ENCODE data around the gene MST1R.
"Not testable (repeated sequence)": the region's sequence is repeated elsewhere in the genome, so short reads cannot be mapped to it uniquely, and the experiment has no call there.

Gene MST1R

DNA sequence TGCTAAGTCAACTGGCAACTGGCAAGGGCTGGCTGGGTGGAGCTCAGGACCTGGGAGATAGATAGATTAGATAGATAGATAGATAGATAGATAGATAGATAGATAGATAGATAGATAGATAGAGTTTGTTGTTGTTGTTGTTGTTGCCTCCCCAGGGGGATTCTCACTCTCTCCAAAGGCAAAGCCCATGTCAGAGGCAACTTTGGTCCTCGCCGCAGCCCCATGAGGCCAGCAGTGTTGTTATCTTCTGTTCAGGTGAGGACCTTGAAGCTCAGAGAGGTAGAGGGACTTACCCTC, 7.4 kb upstream of the MST1R start:
- no peak for DNase-seq

DNA sequence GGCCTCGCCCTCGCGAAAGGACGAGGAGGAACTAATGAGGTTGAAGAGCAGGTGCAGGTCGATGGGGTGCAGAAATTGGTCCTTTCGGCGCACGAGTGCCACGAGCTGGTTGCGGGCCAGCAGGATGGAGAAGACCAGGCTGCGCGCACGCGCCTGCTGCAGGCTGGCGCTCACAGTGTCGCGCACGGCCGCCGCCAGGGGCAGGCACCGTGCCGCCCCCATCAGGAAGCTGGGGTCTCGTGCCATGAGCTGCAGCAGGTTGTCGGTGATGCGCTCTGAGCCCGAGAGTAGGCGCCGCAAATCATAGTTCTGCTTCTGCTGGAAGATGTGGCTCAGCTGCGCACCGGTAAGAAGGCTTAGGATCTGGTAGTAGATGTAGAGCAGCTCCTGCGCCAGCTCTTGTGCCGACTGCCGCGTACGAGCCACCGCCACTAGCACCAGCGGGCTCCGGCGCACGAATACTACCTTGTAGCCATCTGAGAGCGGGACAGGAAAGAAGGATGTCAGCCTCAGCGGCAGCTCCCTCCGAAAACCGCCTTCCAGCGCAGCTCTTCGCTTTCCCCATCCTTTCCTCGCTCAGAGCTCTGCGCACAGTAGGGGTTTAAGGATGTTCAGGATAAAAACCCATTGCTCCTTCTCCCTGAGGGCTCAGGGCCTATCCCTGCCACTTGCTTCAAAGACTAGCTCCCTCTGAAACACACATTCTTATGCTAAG, 6.9 kb upstream of the MST1R start:
- DNase-seq, result no peak

DNA sequence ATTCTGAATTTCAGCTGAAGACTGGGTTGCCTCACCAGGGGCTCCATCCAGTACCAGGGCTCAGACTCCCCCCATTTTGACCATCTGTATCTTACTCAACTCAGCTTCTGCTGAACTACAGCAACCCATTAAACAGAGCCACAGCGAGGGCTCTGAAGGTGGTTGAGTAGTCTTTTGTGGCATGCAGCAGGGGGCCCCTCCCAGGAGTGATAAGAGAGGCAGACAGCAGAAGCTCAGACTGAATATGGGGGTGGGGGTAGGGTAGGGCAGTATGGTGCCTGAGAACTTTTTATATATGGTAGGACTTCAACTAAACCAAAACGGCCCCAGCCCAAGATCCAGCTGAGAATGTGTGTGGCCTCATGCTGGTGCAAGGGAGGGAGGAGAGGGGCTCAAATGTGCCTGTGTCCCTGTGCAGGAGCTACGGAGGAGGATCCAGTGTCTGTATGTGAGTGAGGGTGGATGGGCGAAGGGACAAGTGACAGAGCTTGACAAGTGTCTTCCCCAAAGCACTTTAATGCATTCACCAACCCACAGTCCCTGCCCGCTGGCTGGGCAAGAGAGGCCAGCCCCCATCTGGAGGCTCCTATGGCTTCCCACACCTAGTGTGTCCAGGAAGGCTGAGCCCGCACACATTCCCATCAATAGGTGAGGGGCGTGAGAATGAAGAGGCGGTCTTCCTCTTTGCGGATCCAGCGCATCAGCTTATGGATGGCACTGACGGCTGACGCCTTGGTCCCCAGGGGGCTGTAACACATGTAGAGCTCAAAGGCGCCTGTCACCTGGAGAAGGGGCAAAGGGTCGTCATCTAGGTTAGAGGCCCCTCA, 4.9 kb upstream of the MST1R start:
- DNase-seq, result no peak

DNA sequence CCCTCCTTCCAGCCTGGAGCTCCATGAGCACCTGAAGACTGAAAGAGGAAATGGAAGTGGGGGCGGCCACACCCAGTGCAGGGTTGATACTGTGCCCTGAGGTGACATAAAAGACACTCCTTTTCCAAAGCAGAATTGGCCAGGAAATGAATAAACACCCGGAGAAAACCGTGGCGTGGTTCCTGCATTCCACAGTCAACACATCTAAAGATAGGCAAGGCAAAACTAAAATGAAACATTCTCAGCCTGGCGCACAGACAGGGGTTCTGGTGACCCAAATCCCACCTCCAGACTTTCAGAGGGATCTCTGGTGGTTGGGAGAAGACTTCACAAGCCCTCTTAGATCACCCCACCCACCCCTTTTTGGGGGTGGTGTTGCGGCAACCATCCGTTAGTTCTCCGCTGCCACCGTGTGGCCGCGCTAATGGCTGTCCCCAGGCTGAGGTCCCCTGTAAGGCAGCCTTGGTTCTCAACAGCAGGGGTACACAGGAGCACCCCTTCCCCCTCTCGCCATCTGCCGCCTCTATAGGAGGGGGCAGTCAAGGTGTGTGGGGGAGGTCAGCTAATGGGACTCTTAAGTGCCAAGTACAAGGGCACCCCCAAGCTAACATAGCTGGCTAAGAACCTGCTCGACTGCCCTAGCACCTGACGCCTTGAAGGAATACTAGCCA, 2.5 kb upstream of the MST1R start:
- no peak for DNase-seq

DNA sequence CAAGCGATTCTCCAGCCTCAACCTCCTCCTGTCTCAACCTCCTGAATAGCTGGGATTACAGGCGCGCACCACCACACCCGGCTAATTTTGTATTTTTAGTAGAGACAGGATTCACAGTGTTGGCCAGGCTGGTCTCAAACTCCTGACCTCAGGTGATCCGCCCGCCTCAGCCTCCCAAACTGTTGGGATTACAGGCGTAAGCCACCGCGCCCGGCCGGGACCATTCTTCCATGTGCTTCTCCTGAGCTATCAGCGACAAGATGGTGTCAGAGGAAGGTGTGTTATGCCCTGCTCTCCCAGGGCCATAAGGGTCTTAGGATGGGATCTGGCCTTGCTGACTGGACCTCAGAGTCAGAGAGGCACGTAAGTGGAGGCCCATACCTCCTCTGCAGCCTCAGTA, 775 bp upstream of the MST1R start:
- not testable (repeated sequence) for DNase-seq

DNA sequence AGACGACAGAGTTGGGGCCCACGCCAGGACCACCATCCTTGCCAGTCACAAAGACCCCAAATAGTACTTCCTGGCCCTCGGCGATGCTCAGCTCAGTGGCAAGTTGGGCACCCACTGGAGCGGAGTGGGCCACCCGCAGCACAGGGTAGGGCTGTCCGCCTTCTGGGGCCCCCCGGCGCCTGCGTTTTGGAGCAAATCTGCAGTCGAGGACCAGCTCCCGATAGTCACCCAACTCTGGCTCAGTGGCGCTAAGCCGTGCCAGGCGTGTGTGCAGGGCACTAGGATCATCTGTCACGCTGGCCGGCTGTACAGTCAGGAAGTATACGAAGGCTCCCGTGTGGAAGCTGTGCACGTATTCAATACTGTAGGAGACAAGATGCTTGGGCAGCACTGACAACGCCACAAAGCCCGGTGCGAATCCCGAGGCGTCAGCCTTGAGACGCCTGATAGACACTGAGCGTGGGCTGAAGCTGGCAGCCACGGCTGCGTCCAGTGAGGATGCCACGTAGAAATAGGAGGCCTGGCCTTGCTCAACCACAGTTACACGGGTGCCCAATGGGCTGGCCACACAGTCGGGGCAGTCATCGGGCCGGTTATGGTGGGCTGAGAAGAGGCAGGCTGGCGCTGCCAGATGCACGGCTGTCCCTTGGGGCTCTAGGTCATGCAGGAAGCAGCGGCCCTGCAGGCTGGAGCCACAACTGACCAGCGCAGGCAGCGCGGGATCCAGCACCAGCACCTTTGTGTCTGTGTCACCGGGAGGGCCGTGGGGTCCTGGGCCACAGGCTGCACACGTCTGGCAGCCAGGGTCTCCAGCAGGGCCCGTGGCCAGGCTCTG, 945 bp downstream of the MST1R start:
- no peak for DNase-seq

DNA sequence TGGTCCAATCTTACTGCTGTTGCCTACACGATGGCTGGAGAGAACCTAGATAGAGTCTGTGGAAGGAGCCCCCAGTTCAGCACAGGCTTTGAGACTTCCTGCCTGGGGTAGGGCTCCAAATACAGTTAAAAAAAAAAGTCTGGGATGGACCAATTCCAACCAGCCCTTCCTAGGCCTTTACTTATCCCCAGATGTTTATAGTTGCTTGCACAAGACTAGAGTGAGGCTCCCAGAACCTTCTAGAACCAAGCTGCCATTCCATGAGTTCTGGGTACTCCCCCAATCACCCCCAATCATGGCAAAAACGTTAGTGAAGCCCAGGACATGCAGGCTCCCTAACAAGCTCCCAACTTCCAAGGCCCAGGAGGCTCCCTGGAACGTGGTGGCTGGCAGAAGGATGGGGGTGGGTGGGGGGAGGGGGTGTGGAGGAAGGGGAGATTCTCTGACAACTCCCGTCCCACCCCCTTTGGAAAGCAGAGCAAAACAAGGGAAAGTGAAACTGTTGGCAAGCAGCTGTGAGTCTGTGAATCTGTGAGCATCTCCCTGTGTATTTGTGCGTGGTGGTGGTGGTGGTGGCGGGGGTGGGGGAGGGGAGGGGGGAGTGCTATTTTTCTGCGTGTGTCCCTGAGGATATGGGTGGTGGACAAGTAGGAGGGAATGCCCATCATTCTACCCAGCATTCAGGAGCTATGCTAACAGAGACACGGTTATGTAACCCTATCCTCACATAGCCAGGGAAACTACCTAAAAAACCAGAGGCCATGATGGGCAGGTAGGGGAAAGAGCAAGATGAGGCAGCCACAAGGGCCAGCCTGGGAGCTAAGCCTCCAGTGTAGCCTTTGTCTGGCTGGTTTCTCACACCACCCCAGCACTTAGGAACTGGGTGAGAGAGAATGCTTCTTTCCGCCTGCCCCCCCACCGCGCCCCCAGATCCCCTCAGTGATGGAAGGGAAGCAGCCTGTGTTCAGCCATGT, 2.0 kb downstream of the MST1R start:
- DNase-seq, result no peak

DNA sequence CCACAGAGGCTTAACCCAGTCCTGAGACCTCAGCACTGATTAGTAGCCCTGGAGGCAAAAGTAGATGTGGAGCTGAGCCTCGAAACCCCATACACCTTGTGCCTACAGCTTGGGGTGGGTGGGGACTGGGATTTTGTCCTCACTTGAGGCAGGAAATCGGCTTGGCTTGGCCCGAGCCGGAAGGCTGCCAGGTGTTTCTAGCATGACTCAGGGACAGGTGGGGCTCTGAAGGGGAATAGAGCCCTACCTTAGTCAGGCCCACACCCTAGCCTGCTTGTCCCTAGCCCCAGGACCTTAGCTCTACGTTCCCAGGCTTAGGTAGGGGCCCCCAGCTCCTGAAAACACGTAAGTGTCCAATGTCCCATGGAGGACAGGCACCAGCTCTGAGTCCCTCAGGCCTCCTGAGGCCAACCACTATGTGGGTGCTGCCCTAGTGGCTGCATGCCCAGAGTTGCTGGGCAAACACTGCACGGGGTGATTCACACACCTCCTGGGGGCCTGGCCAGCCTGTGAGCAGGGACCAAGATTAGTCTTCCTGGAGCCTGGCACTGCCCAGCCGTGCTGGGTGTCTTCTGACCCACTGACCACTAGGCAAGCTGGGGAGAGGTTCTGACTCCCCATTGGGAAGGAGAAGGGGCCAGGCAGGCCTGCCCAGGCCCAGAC, 3.1 kb downstream of the MST1R start:
- DNase-seq, result no peak

DNA sequence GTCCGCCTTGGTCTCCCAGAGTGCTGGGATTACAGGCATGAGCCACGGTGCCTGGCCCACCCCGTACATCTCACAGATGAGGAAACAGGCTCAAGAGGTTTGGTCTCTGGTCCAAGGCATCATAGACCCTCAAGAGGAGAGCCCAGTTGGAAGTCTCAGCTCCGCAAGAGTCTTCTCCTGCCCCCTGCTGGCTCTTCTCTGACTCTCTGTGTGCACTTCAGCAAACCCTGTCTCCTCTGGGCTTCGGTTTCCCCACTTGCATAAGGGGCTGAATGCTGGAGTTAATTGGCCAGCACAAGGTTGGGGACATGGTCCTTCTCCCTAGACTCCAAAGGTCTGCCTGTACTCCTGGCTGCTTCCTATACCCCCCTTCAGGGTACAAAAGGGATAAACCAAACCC, 3.9 kb downstream of the MST1R start:
- DNase-seq, result no peak

DNA sequence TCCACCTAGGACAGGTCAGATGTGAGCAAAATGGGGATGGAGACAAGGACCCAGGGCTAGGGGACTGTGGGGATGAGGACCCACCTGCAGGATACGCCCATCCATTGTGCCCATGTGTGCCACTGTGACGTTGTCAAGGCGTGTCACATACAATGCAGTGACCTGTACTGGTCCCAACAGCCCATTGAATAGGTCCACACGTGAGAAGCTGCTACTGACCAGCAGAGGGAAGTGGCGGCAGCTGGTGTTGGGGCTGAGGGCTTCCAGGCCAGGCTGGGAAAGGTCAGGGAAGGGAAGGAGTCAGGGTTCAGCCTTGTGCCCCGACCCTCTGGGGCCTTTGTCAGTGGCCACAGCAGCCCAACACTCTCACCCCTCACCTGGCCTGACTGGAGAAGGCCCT, 4.7 kb downstream of the MST1R start:
- DNase-seq, result no peak

DNA sequence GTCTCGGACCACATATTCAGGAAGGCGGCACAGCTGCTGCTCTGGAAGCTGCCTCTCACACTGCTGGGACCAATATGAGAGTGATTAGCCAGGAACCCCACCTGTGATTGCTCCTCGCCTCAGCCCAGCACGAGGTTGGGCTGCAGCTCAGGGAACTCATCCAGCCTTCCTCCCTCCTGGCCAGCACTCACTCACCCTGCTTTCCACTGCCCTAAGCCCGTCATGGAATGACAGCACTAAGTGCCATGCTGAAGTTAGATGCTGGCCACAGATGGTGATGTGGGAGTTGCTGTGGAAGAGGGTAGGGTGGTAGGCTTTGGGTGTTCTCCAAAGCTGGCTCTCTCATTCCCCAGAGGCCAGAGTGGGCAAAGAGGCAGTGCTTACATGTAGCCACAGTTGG, 7.3 kb downstream of the MST1R start:
- DNase-seq, result no peak

DNA sequence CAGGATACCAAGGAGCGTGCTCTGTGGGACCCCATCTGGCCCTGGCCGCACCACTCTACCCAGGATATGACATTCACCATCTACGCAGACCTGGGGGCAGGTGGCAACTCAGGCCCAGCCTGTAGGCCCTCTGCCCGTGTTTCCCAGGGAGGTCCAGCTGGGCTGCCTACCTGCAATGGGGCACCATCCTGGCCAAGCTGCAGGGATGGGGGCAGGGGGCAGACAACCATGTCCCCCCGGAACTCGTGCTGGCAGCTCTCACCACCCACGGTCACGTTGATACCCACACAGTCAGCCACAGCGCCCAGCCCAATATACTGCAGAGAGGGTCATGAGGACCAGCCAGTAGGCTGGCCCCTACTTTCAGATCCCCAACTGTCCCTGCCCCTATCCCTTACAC, 7.9 kb downstream of the MST1R start:
- DNase-seq, result no peak

DNA sequence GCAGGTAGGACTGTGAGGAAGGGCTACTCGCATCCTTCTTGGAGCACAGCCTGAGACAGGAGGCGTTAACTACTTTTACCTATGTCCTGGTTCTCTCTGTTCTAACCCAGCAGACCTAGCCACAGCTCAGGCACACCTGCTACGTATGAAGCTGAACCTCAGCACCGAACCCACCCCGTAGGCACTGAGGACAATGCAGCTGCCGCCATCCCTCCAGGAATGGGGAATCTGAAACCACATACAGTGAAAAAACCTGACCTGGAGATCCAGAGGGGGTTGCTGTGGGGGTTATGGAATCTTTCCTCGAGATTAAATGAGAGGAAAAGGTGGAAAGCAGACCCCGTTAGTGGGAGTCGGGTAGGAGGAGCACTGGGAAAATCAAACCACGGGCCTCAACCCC, 14.4 kb downstream of the MST1R start:
- DNase-seq, result no peak

DNA sequence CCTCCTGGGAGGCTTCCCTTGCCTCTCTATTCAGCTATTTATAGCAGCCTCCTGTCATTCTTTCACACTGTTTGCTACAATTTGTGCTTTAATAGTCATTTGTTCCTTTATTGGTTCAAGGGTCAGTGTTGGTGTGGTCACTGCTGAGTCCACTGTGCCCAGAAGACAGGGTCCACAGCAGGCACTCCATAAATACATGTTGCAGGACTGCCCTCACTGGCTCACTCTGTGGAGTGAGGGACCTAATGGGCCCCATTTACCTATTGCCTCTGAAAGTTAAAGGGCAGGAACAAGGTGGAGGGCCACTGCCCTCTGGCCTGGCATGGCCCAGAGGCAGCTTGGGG, 16.8 kb downstream of the MST1R start:
- no peak for DNase-seq

DNA sequence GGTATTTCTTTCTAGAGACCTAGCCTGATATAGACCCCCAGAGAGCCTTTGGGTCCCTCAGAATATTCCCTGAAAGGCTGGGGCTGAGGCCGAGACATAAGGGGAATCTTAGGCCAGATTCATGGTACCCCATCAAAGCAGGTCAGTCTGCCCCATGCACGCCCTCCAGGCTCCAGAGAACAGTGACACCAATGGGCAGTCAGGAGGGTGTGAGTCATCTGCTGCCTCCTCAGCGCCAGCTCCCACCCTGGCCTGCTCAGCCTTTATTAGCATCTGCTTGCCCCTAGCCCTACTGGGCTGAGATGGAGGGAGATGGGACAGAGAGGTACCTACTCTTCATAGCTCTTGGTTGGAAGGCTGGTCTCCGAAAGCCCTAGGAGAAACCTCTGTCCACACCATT, 19.7 kb downstream of the MST1R start:
- no peak for DNase-seq

DNA sequence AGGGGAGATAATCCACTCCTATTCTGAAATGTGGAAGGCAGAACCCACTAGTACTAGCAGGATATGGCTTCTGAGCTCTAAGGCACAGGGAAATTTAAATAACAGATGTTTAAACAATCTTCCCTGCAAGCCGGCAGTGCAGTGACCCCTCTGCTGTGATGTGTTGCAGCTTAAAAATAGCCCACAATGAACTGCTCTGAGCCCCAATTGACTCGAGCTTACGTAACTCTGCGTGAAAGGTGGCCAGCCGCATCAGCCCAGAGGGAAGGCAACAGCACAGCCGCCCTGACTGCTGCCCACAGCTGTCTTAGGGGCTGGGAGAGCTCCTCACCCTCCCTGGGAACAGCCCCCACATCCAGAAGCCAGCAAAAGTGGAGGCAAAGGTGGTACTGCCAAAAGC, 21.5 kb downstream of the MST1R start:
- no peak for DNase-seq

DNA sequence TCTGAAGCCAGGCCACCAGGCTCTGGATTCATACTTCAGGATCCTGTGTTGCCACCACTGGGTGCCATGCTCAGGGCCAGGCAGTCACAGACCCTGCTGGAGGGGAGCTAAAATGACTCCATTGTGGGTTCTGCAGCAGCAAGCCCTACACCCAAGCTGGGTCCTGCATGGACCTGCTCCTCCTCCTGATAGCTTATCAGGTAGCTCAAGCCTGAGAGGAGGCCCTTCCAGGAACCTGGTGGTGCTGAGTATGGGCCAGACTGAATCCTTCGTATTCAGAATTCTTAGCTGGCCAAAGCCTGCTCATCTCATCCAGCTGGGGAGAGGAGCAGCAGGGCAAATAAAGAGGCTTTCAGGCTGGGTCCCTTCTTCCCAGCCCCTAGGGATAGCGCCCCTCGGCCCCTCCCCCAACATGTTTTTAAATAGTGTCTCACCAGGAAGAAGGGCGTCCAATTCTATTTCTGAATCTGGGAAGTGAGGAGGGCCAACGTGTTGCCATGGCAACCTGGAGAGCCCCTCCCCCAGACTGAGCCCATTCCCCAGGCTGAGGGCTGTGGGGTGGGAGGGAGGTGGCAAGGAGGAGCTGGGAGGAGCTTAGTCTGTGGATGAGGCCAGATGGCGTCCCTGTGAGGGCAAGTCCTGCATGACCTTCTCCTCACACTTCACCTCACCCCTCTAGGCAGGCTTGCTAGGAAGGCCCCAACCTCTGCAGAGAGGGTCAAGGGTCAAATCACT, 22.9 kb downstream of the MST1R start:
- DNase-seq, result no peak

DNA sequence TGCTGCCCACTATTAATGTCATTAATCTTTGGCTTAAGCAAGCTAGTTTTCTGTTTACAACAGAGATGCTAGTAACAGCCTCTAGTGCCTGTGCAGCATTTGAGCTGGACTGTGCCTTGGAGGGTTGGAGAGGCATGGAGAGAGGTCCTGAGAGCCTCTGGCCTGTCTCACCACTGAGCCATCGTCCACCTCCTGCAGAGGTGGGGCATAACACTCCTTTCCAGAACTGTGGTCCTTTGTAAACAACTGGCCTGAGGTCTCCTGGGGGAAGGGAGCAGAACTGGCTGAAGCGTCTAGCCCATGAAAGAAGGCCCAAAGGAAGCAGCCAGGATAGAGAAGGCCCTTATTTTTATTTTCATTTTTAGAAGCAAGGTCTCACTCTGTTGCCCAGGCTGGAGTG, 24.0 kb downstream of the MST1R start:
- no peak for DNase-seq

DNA sequence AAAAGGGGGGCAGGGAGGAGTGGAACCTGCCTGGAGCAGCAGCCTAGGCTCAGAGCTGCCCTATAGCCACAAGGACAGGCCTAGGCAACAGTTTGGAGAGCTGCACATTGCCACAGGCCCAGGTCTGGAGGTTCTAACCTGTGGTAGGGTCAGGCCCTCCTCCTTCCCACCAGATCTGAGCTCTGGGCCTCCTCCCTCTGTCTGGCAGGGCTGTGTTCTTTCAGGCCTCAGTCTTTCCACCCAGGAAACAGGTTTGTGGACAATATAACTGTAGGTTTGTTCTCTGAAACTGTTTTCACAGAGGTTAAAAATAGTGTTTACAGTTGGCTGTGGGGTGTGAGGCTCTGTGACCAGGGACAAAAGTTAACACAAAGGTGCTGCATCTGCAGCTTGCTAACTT, 25.0 kb downstream of the MST1R start:
- DNase-seq, result no peak

DNA sequence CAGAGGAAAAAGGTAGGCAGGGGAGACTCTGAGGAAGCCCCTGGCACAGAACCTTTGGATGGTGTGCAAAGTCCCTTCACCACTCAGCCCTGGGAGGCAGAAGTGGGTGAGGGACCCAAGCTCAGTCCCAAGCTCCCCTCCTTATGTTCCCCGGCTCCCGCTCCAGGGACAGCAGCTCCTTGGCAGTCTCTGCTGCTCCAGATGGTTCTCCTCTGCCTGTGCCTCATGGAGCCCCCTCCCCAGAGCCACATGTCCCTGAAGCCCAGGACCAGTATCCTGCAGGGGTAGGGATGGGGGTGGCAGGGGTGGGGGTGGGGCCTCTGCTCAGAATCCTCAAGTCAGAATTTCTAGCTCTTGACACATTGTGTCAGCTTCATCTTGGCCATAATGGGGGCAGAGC, 26.0 kb downstream of the MST1R start:
- DNase-seq, result no peak

DNA sequence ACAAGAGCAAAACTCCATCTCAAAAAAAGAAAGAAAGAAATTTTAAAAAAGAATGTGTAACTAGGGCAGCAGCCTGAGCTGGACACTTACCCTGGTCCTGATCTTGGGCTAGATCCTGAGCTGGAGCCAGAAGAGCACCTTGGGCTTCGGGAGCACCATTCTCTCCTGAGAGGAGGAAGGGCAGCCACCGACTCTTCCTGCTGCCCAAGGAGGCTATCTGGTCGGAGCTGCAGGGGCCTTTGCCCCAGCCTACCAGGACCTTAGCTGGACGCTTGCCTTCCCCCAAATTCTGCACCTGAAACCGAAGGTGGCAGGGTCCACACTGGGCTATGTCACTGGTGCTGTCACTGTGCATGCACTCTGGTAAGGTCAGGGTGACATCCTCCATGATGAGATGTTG, 27.1 kb downstream of the MST1R start:
- DNase-seq, result no peak
